Gastroesophageal sphincter (tissue), 3 donors: ENCODE data around the gene UNC5A.

Experiments
- EP300 ChIP-seq: sonication (generic); formaldehyde crosslinking; IDR thresholded peaks from one replicate; pipeline ENCODE4 v1.6.1; 2017; ENCODE audit warnings: antibody characterized with exemption, mild to moderate bottlenecking
- POLR2A ChIP-seq, 2 donors: fragments of 450-650 bp; IDR thresholded peaks; one replicate each; pipeline ENCODE4 v1.6.1; 2017; ENCODE audit warnings: antibody characterized with exemption in 2 of 2, mild to moderate bottlenecking in 2 of 2, moderate library complexity in 1 of 2
- POLR2AphosphoS5 ChIP-seq: sonication (generic); formaldehyde crosslinking; IDR thresholded peaks from one replicate; pipeline ENCODE4 v1.6.1; 2017; ENCODE audit warnings: antibody characterized with exemption
- TF ChIP-seq, protein P1 (sequence below), 4 experiments: fragments of 200-600 bp in 2 of 4; fragments of 450-650 bp in 2 of 4; sonication (generic) in 1 of 4; IDR thresholded peaks; one replicate each; pipeline ENCODE4 v1.5.1; 2017 to 2019; ENCODE audit warnings: antibody characterized with exemption in 4 of 4, mild to moderate bottlenecking in 2 of 4, moderate library complexity in 2 of 4

DNA sequence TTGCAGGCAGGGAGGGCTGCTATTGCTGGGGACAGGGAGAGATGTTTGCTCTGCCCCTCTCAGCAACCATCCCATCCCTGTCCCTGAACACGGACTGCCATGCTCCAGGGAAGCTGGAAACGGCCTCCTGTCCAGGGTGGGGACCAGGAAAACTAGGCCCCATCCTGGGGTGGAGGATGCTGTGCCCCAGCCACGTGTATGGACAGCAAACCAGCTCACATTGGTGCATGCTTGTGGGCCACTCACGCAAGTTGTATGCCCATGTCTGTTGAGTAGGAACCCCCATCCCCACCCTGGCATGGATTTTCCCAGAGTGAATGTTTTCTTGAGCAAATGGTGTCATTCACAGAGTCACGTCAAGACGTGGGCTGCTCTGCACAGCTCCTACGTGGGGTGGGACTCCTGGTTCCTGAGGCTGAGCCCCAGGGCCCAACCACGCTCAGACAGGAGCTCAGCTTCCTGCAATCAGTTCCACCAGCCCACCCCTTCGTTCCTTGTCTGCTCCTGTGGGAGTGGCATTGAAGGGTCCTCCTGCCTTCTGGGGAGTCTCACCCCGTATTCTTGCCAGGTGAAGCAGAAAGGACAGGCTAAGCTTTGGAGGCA, 4.6 kb downstream of the UNC5A start:
- TF ChIP-seq, protein P1, sequence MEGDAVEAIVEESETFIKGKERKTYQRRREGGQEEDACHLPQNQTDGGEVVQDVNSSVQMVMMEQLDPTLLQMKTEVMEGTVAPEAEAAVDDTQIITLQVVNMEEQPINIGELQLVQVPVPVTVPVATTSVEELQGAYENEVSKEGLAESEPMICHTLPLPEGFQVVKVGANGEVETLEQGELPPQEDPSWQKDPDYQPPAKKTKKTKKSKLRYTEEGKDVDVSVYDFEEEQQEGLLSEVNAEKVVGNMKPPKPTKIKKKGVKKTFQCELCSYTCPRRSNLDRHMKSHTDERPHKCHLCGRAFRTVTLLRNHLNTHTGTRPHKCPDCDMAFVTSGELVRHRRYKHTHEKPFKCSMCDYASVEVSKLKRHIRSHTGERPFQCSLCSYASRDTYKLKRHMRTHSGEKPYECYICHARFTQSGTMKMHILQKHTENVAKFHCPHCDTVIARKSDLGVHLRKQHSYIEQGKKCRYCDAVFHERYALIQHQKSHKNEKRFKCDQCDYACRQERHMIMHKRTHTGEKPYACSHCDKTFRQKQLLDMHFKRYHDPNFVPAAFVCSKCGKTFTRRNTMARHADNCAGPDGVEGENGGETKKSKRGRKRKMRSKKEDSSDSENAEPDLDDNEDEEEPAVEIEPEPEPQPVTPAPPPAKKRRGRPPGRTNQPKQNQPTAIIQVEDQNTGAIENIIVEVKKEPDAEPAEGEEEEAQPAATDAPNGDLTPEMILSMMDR (IDR thresholded peaks at IDR 0.05), result no peak
- no peak for TF ChIP-seq POLR2A (IDR thresholded peaks at IDR 0.05)
- no peak for TF ChIP-seq EP300
- no peak for TF ChIP-seq POLR2AphosphoS5
